HEK293 (cell line): Measurements from ENCODE around the gene BATF3.

Source experiments
- CTCF ChIA-PET: fragments of 350-600 bp; formaldehyde crosslinking; extraction: SDS; loops from one replicate; lab custom pipeline; 2021; ENCODE audit warnings: antibody characterized with exemption; lab: Yijun Ruan, JAX
- POLR2A ChIA-PET: fragments of 300-600 bp; formaldehyde crosslinking; extraction: SDS; loops from one replicate; lab custom pipeline; 2020; ENCODE audit warnings: antibody characterized with exemption, inconsistent platforms; lab: Yijun Ruan, JAX
- H3K27ac ChIP-seq: fragments of 200-500 bp; sonication (Bioruptor generic); 2 replicates; pipeline ENCODE4 v1.5.1; 2014; ENCODE audit warnings: low read depth, low read length, control low read depth, inconsistent platforms; ENCODE audit errors: extremely low read depth
- H3K36me3 ChIP-seq, 2 experiments: fragments of 200-500 bp in 1 of 2; sonication (Bioruptor generic) in 1 of 2; 1 replicate in 1 of 2; 2 replicates in 1 of 2; pipeline ENCODE4 v1.5.1; 2014 to 2017; ENCODE audit warnings: inconsistent platforms in 2 of 2, low read length in 2 of 2; ENCODE audit not compliant: control insufficient read depth in 2 of 2, insufficient read depth in 1 of 2
- H3K4me1 ChIP-seq: fragments of 200-500 bp; sonication (Bioruptor generic); 2 replicates; pipeline ENCODE4 v1.5.1; 2014; ENCODE audit warnings: mild to moderate bottlenecking, low read length, inconsistent platforms; ENCODE audit not compliant: control insufficient read depth, insufficient read depth
- H3K4me3 ChIP-seq: 2 replicates; pipeline ENCODE4 v1.5.1; 2011; ENCODE audit warnings: low read depth, mild to moderate bottlenecking, control low read depth, low read length, moderate library complexity
- H3K9me3 ChIP-seq: fragments of 200-500 bp; sonication (Bioruptor generic); 2 replicates; pipeline ENCODE4 v1.5.1; 2014; ENCODE audit warnings: low read depth, low read length, inconsistent platforms; ENCODE audit not compliant: control insufficient read depth, insufficient read depth
- PRDM4 ChIP-seq: fragments of 450-650 bp; formaldehyde crosslinking; IDR thresholded peaks from 2 replicates; pipeline ENCODE4 v1.5.1; 2017; ENCODE audit warnings: missing biosample characterization, missing genetic modification characterization
- PRDM6 ChIP-seq: fragments of 450-650 bp; formaldehyde crosslinking; IDR thresholded peaks from 2 replicates; pipeline ENCODE4 v1.5.1; 2017; ENCODE audit warnings: missing biosample characterization, missing genetic modification characterization
- WT1 ChIP-seq: fragments of 450-650 bp; formaldehyde crosslinking; IDR thresholded peaks from 2 replicates; pipeline ENCODE4 v1.5.1; 2016; ENCODE audit warnings: missing biosample characterization, missing genetic modification characterization
- ZNF18 ChIP-seq: fragments of 450-650 bp; formaldehyde crosslinking; IDR thresholded peaks from 2 replicates; pipeline ENCODE4 v1.5.1; 2016; ENCODE audit warnings: missing biosample characterization, missing genetic modification characterization
- ZNF394 ChIP-seq: fragments of 450-650 bp; formaldehyde crosslinking; IDR thresholded peaks from 2 replicates; pipeline ENCODE4 v1.5.1; 2016; ENCODE audit warnings: missing biosample characterization, missing genetic modification characterization, mild to moderate bottlenecking, moderate library complexity, borderline replicate concordance
- TF ChIP-seq, protein P1 (sequence below): fragments of 450-650 bp; formaldehyde crosslinking; IDR thresholded peaks from 2 replicates; pipeline ENCODE4 v1.5.1; 2016; ENCODE audit warnings: missing biosample characterization, missing genetic modification characterization, borderline replicate concordance
- TF ChIP-seq, protein P2 (sequence below): fragments of 450-650 bp; formaldehyde crosslinking; IDR thresholded peaks from 2 replicates; pipeline ENCODE4 v1.5.1; 2016; ENCODE audit warnings: missing biosample characterization, missing genetic modification characterization, low read depth

The BATF3 gene

DNA sequence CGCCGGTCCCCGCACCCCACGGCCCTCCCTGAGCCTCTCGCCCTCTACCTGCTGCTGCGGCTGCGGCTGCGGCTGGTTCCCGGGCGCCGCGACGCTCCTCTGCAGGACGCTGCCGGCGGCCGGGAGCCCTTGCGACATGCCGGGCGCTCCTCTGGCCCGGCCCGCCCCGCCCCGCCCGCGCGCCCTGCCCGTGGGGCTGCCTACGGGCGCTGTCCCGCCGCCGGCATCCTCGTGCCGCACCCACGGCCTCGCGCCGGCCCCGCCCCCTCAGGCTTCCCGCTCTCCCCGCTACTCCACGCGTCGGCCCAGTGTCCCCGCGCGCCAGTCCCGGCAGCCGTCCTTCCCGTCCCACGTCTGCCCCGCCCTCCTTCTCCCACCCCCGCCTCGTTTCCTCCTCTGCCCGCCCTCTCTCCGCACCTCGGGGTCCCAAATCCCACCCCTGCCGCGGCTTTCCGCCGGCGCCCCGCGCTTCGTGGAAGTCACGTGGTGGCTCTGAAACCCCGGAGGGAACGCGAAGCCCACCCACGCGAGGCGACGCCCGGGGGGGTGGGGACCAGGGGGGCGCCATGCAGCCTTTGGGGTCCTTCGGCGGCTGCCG is at the start of gene BATF3 (continued):
- TF ChIP-seq, protein P1, sequence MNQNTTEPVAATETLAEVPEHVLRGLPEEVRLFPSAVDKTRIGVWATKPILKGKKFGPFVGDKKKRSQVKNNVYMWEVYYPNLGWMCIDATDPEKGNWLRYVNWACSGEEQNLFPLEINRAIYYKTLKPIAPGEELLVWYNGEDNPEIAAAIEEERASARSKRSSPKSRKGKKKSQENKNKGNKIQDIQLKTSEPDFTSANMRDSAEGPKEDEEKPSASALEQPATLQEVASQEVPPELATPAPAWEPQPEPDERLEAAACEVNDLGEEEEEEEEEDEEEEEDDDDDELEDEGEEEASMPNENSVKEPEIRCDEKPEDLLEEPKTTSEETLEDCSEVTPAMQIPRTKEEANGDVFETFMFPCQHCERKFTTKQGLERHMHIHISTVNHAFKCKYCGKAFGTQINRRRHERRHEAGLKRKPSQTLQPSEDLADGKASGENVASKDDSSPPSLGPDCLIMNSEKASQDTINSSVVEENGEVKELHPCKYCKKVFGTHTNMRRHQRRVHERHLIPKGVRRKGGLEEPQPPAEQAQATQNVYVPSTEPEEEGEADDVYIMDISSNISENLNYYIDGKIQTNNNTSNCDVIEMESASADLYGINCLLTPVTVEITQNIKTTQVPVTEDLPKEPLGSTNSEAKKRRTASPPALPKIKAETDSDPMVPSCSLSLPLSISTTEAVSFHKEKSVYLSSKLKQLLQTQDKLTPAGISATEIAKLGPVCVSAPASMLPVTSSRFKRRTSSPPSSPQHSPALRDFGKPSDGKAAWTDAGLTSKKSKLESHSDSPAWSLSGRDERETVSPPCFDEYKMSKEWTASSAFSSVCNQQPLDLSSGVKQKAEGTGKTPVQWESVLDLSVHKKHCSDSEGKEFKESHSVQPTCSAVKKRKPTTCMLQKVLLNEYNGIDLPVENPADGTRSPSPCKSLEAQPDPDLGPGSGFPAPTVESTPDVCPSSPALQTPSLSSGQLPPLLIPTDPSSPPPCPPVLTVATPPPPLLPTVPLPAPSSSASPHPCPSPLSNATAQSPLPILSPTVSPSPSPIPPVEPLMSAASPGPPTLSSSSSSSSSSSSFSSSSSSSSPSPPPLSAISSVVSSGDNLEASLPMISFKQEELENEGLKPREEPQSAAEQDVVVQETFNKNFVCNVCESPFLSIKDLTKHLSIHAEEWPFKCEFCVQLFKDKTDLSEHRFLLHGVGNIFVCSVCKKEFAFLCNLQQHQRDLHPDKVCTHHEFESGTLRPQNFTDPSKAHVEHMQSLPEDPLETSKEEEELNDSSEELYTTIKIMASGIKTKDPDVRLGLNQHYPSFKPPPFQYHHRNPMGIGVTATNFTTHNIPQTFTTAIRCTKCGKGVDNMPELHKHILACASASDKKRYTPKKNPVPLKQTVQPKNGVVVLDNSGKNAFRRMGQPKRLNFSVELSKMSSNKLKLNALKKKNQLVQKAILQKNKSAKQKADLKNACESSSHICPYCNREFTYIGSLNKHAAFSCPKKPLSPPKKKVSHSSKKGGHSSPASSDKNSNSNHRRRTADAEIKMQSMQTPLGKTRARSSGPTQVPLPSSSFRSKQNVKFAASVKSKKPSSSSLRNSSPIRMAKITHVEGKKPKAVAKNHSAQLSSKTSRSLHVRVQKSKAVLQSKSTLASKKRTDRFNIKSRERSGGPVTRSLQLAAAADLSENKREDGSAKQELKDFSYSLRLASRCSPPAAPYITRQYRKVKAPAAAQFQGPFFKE (tag by site-specific recombination) = no peak
- TF ChIP-seq, protein P2, sequence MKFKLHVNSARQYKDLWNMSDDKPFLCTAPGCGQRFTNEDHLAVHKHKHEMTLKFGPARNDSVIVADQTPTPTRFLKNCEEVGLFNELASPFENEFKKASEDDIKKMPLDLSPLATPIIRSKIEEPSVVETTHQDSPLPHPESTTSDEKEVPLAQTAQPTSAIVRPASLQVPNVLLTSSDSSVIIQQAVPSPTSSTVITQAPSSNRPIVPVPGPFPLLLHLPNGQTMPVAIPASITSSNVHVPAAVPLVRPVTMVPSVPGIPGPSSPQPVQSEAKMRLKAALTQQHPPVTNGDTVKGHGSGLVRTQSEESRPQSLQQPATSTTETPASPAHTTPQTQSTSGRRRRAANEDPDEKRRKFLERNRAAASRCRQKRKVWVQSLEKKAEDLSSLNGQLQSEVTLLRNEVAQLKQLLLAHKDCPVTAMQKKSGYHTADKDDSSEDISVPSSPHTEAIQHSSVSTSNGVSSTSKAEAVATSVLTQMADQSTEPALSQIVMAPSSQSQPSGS = no peak
- TF ChIP-seq ZNF394 (tag by site-specific recombination) (peak; percentile 83), WT1 (tag by site-specific recombination) (0 out of 2 replicates have a peak, but pooled peaks have one; percentile 14)
- TF ChIP-seq, all 188 proteins: peak for 18

- Histone ChIP-seq H3K27ac (no peak overlapping the region), H3K36me3 (peaks cover 0 to 3% of the 10 kb centered on the region in 2 experiments; a peak in 1 of 3 replicates), H3K9me3 (no peaks in the 10 kb centered on the region), H3K4me3 (no peak overlapping the region), H3K4me1 (no peaks in the 10 kb centered on the region)
- POLR2A ChIA-PET = interaction anchor here (0.6 kb wide), 1 partner anchor 149 kb away, joined by 3 read pairs; no protein-coding TSS in a partner anchor
- CTCF ChIA-PET = interaction anchor here (0.6 to 1.6 kb wide), 4 partner anchors 23 to 289 kb away, joined by 3 to 5 read pairs (median 4); no protein-coding TSS in a partner anchor
- TF ChIP-seq PRDM4 (tag by site-specific recombination) (no peak), ZNF18 (tag by site-specific recombination) (no peak), PRDM6 (no peak)
Observed at GRCh38 chr1:212746546-212746945, 46.9 kb upstream of the BATF3 start.
